IPS-NIHi7 (cell line): ENCODE measurements around the gene RBBP8NL.
A peak's percentile ranks its signal among the peaks of the same experiment; 100 is the strongest.

Source experiments
- DNase-seq: peaks from one replicate; pipeline ENCODE4 v3.0.0; 2012; ENCODE audit warnings: mixed read lengths; ENCODE audit errors: extremely low spot score

The RBBP8NL gene

DNA sequence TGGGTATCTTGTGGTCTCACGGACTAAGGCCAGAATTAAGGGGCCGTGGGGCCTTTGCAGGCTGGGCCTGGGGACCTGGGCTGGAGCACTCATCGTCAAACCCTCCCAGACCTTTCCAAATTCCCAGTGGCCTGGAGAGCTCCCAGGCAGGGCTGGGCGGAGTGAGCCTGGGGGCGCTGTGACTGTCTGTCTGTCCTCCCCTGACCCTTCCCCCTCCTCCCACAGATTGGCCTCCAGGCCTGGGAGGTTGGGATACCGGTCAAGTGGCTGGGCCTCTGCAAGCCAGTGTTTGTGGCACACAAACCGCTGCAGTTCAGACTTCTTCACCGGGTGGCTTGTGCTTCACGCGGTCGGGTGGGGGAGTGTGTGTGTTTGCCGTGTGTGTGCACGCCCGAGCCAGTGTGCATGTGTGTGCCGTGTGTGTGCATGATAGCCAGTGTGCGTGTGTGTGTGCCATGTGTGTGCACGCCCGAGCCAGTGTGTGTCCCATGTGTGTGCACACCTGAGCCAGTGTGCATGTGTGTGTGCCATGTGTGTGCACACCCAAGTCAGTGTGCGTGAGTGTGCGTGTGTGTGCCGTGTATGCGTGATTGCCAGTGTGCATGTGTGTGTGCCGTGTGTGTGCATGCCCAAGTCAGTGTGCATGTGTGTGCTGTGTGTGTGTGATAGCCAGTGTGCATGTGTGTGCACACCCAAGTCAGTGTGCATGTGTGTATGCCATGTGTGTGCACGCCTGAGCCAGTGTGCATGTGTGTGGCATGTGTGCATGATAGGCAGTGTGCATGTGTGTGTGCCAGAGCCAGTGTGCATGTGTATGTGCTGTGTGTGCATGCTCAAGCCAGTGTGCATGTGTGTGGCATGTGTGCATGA is 6.3 kb downstream of the RBBP8NL start:
- DNase-seq: no peak

- DNase-seq: no peak
Measured at GRCh38 chr20:62419759-62420158, 7.6 kb downstream of the RBBP8NL start.

GRCh38 chr20:62418709-62419487 is 8.4 kb downstream of the RBBP8NL start:
- no peak for DNase-seq

GRCh38 chr20:62417981-62418708 is 9.2 kb downstream of the RBBP8NL start:
- no peak for DNase-seq

DNA sequence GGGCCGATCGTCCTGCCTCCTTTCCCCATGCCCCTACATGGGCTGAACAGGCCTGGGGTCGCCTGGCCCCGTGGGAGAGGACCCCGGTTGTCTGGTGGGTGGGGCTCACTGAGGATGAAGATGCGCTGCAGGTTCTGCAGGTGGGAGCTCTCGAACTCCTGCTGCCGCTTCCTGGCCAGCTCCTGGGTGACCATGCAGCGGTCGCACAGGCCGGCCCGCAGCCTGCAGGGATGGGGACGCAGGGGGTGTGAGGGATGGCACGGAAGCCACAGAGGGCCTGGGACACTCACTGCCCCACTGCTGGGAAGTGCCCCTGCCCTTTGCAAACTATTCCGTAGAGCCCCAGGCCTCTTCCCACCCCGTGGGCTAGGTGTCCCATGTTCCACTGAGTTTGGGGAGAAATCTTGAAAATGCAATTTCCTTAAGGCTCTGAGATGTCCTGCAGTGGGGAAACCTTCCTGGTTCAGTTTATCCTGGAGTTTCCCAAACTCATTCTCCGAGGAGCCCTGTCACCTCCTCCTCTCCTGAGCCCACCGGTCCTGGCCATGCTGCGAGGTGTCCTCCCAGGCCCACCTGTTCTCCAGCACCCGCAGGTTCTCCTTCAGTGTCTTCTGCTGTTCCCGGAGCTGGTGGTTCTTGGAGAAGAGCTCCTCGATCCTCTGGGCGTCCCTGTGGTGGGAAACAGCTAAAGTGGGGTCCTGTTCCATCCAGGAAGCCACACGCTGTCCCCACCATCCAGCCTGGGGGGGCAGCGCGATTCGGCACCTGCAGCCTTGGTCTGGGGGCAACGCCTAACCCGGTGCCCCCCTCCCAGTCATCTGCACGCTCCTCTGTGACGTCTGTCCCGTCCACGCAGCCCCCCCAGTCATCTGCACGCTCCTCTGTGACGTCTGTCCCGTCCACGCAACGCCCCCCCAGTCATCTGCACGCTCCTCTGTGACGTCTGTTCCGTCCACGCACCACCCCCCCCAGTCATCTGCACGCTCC is 10.4 kb downstream of the RBBP8NL start:
- DNase-seq: no peak

DNA sequence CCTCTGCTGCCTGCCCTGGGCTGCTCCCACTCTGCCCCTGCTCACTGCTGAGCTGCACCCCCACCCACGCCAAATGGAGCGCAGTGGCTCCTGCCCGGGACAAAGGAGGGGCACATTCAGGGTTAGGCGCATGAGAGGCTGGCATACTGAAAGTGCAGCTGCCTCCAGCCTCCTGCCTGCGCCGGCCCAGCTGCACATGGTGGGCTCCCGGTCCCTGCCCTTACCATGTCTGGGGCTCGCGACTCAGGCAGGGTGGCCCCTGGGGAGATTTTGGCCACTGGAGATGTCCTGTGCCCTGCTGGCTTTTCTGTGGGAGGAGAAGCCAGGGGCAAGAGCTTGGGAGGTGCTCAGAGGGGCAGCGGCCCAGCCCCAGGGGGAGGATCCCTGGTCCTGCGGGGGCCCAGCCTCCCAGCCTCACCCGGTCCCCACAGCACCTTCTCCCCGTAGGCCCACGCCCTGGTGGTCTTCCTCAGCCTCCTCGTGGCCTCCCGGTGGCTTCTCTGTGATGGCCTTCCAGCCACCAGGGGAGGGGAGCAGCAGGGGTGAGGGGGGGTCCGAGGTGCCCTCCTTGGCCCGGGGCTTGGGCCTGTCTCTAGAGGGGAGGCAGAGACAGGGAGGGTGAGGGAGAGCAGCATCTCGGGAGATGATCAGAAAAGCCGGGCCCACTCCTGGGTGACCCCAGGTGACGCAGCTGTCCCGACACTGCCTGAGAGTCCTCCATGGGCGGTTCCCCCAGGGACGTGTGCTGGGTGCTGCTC is 11.8 kb downstream of the RBBP8NL start:
- DNase-seq: no peak

GRCh38 chr20:62413896-62414481 is 13.3 kb downstream of the RBBP8NL start:
- DNase-seq: peak; percentile 51

GRCh38 chr20:62413025-62413570 is 14.2 kb downstream of the RBBP8NL start:
- no peak for DNase-seq

GRCh38 chr20:62412194-62413024 is 14.9 kb downstream of the RBBP8NL start:
- DNase-seq: no peak

- DNase-seq: no peak
Measured at GRCh38 chr20:62411479-62412193, 15.7 kb downstream of the RBBP8NL start.

GRCh38 chr20:62410746-62411478 is 16.4 kb downstream of the RBBP8NL start:
- no peak for DNase-seq

- DNase-seq: peak; percentile 83
Measured at GRCh38 chr20:62409931-62410745, 17.2 kb downstream of the RBBP8NL start.

- DNase-seq: no peak
Measured at GRCh38 chr20:62409086-62409853, 18.1 kb downstream of the RBBP8NL start.

GRCh38 chr20:62408640-62409039 is 18.7 kb downstream of the RBBP8NL start:
- no peak for DNase-seq

- DNase-seq: no peak
Measured at GRCh38 chr20:62408055-62408454, 19.3 kb downstream of the RBBP8NL start.
